ENCODE results near the gene ADAM8.

GRCh38 chr10:133310789-133311188 lies 34.1 kb upstream of the ADAM8 start:
- TF ChIP-seq CTCF (IDR thresholded peaks at IDR 0.05) = no peak
- TF ChIP-seq POLR2A (IDR thresholded peaks at IDR 0.05) = no peak
